Type B pancreatic cell (in vitro differentiated cells): ENCODE results near the gene NDUFB2. TPM values are rescaled to one million over a fixed set of nuclear protein-coding genes. Genes with fewer than 3 reads are reported as not detected.
A peak's percentile ranks its signal among the peaks of the same experiment; 100 is the strongest.
"Not testable (repeated sequence)": the region's sequence is repeated elsewhere in the genome, so short reads cannot be mapped to it uniquely, and the experiment has no call there.

ENCODE experiments used
- DNase-seq: peaks from one replicate; pipeline ENCODE4 v3.0.0; 2021; ENCODE audit warnings: mixed read lengths; ENCODE audit not compliant: unreplicated experiment; ENCODE audit errors: extremely low spot score
- H3K27ac Mint-ChIP-seq: 2 replicates; pipeline ENCODE4 v1.8.0; 2021; ENCODE audit warnings: mild to moderate bottlenecking, mixed read lengths
- H3K27me3 Mint-ChIP-seq: 2 replicates; pipeline ENCODE4 v1.8.0; 2021; ENCODE audit warnings: mixed read lengths
- H3K36me3 Mint-ChIP-seq: 2 replicates; pipeline ENCODE4 v1.8.0; 2021; ENCODE audit warnings: mixed read lengths
- H3K4me1 Mint-ChIP-seq: one replicate; pipeline ENCODE4 v1.8.0; 2021; ENCODE audit warnings: mixed read lengths; ENCODE audit not compliant: unreplicated experiment
- H3K4me3 Mint-ChIP-seq: 2 replicates; pipeline ENCODE4 v1.8.0; 2021; ENCODE audit warnings: mild to moderate bottlenecking, mixed read lengths
- H3K9me3 Mint-ChIP-seq: 2 replicates; pipeline ENCODE4 v1.8.0; 2021; ENCODE audit warnings: mixed read lengths
- CTCF ChIP-seq: fragments of 200-600 bp; sonication (generic); conservative IDR thresholded peaks from 2 replicates; pipeline ENCODE4 v1.5.0; 2021; ENCODE audit warnings: antibody characterized with exemption, mild to moderate bottlenecking
- total RNA-seq: library from RNA; stranded (reverse); gene quantifications from 2 replicates; pipeline ENCODE4 v1.2.1, GENCODE V29; 2021; ENCODE audit warnings: low replicate concordance

NDUFB2 gene
- total RNA-seq, 1 donor from 2014 or later = 179 TPM

- H3K4me1 Mint-ChIP-seq = no peaks in the 10 kb centered on the region
- no peak for DNase-seq
- H3K4me3 Mint-ChIP-seq = no peak overlapping the region
- H3K36me3 Mint-ChIP-seq = peaks cover 5% of the 10 kb centered on the region
- H3K27me3 Mint-ChIP-seq = no peaks in the 10 kb centered on the region
- TF ChIP-seq CTCF = no peak
- H3K27ac Mint-ChIP-seq = no peak overlapping the region
- no peaks in the 10 kb centered on the region for H3K9me3 Mint-ChIP-seq
These were observed 7.0 kb upstream of the NDUFB2 start for GRCh38 chr7:140689199-140690152.

DNA sequence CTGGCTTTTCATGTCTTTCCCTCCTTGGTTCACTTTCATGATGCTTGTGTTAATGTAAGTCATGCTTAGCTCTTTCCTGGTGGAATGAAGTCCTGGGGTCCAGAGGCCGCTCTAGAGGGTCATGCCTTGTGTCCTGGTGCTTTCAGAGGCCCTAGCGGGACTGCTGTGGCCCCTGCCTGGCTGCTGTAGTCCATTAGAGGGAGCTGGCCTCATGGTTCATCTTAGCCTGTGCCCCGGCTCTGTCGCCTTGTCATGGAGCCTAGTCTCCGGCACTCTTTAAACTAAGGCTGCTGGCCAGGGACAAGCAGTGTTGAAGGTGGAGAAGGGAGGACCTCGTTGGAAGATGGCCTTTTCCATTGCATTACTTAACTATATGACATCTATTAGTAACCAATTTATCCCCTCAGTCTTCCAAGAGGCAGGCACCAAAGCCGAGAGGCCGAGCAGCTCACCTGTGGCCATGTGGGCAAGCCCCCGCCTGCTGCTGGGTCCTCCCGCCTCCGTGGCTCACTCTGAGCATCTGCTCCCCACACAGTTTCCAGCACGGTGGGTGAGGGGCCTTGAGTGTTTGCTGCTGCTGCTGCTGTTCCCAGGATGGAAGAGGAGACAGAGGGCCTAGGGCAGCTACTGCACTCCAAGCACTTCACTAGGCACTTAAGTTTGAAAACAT is 5.0 kb upstream of the NDUFB2 start:
- H3K4me3 Mint-ChIP-seq = no peak overlapping the region
- DNase-seq = no peak
- no peak overlapping the region for H3K27ac Mint-ChIP-seq
- no peaks in the 10 kb centered on the region for H3K27me3 Mint-ChIP-seq
- peaks cover 5% of the 10 kb centered on the region for H3K36me3 Mint-ChIP-seq
- H3K9me3 Mint-ChIP-seq = no peaks in the 10 kb centered on the region
- H3K4me1 Mint-ChIP-seq = peaks cover 4% of the 10 kb centered on the region
- no peak for TF ChIP-seq CTCF

DNA sequence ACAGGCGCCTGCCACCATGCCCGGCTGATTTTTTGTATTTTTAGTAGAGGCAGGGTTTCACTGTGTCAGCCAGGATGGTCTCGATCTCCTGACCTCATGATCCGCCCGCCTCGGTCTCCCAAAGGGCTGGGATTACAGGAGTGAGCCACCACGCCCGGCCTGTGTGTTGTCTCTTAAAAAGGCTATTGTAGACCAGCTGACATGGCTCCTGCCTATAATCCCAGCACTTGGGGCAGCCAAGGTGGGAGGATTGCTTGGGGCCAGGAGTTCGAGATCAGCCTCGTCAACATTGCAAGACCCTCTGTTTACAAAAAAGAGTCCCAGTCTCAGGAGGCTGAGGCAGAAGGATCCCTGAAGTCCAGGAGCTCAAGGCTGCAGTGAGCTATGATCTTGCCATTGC is 2.7 kb upstream of the NDUFB2 start:
- Mint-ChIP-seq H3K4me1 (peaks cover 23% of the 10 kb centered on the region), H3K36me3 (peaks cover 12% of the 10 kb centered on the region)
- not testable (repeated sequence) for DNase-seq, H3K4me3 Mint-ChIP-seq, H3K27me3 Mint-ChIP-seq, H3K27ac Mint-ChIP-seq, H3K9me3 Mint-ChIP-seq

DNA sequence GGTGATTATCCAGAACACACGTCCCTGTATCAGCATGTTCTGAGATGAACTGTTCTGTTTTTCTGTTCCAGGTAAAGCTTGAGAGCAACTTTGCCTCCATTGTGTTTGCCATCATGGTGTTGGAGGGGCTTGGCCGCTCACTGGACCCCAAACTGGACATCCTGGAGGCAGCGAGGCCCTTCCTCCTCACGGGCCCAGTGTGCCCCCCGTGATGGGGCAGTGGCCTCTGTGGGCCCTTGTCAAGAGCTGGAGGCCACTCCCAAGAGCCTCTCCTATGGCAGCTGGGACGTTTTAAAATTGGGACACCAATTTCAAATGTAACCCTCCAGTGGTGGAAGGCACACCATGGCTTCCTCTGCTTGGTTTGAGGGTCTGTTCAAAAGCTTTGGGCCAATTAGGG is 1.9 kb upstream of the NDUFB2 start:
- H3K36me3 Mint-ChIP-seq = peaks cover 12% of the 10 kb centered on the region
- H3K27me3 Mint-ChIP-seq = no peaks in the 10 kb centered on the region
- H3K9me3 Mint-ChIP-seq = no peaks in the 10 kb centered on the region
- H3K4me1 Mint-ChIP-seq = peaks cover 29% of the 10 kb centered on the region
- H3K27ac Mint-ChIP-seq = peak overlapping the region; percentile 29
- no peak for DNase-seq
- no peak for TF ChIP-seq CTCF
- no peak overlapping the region for H3K4me3 Mint-ChIP-seq

- H3K9me3 Mint-ChIP-seq = no peaks in the 10 kb centered on the region
- TF ChIP-seq CTCF = no peak
- peaks cover 12% of the 10 kb centered on the region for H3K36me3 Mint-ChIP-seq
- H3K4me3 Mint-ChIP-seq = peak overlapping the region; percentile 17
- H3K4me1 Mint-ChIP-seq = peaks cover 31% of the 10 kb centered on the region
- DNase-seq = no peak
- no peaks in the 10 kb centered on the region for H3K27me3 Mint-ChIP-seq
- H3K27ac Mint-ChIP-seq = peak overlapping the region; percentile 99
These were observed 1.1 kb upstream of the NDUFB2 start for GRCh38 chr7:140695381-140695780.

- Mint-ChIP-seq H3K4me1 (peaks cover 31% of the 10 kb centered on the region), H3K9me3 (no peaks in the 10 kb centered on the region), H3K4me3 (peak overlapping the region; percentile 99), H3K36me3 (peaks cover 12% of the 10 kb centered on the region), H3K27ac (peak overlapping the region; percentile 99), H3K27me3 (no peaks in the 10 kb centered on the region)
- TF ChIP-seq CTCF = no peak
- peak; percentile 93 for DNase-seq
These were observed 356 bp upstream of the NDUFB2 start for GRCh38 chr7:140696024-140696679.
